ENCODE data around the gene SLC16A3.
"Not testable (repeated sequence)": the region's sequence is repeated elsewhere in the genome, so short reads cannot be mapped to it uniquely, and the experiment has no call there.

SLC16A3 gene

GRCh38 chr17:82228842-82229697, at the start of gene SLC16A3:
Gene SLC16A3 (plus strand): TSS chr17:82229042. CDS start chr17:82236009, 6,967 bp downstream.
- DNase-seq: peak; percentile 56

- no peak for DNase-seq
Measured at GRCh38 chr17:82179412-82179811, 49.4 kb upstream of the SLC16A3 start.

GRCh38 chr17:82179946-82180475, 48.8 kb upstream of the SLC16A3 start:
- no peak for DNase-seq

- DNase-seq: no peak
Measured at GRCh38 chr17:82180776-82181528, 47.9 kb upstream of the SLC16A3 start.

GRCh38 chr17:82184761-82185160, 44.1 kb upstream of the SLC16A3 start:
- DNase-seq: no peak

GRCh38 chr17:82186221-82186620, 42.6 kb upstream of the SLC16A3 start:
- DNase-seq: no peak

- DNase-seq: no peak
Measured at GRCh38 chr17:82187500-82187899, 41.3 kb upstream of the SLC16A3 start.

GRCh38 chr17:82188001-82188961, 40.6 kb upstream of the SLC16A3 start:
- DNase-seq: no peak

GRCh38 chr17:82193050-82193449, 35.8 kb upstream of the SLC16A3 start:
- DNase-seq: not testable (repeated sequence)

GRCh38 chr17:82193520-82194220, 35.2 kb upstream of the SLC16A3 start:
- DNase-seq: no peak

GRCh38 chr17:82194765-82195164, 34.1 kb upstream of the SLC16A3 start:
- no peak for DNase-seq

- no peak for DNase-seq
Measured at GRCh38 chr17:82195675-82196672, 32.9 kb upstream of the SLC16A3 start.

GRCh38 chr17:82198092-82198491, 30.8 kb upstream of the SLC16A3 start:
- no peak for DNase-seq

GRCh38 chr17:82199496-82199895, 29.3 kb upstream of the SLC16A3 start:
- DNase-seq: no peak

- DNase-seq: no peak
Measured at GRCh38 chr17:82200135-82200534, 28.7 kb upstream of the SLC16A3 start.

GRCh38 chr17:82200743-82201497, 27.9 kb upstream of the SLC16A3 start:
- DNase-seq: peak; percentile 78

- no peak for DNase-seq
Measured at GRCh38 chr17:82201498-82201910, 27.3 kb upstream of the SLC16A3 start.

GRCh38 chr17:82202981-82203380, 25.9 kb upstream of the SLC16A3 start:
- DNase-seq: no peak

GRCh38 chr17:82203920-82204319, 24.9 kb upstream of the SLC16A3 start:
- no peak for DNase-seq

All from CD4-positive, alpha-beta T cell treated with Interleukin-4 for 4 hours (primary cell).